Upper lobe of left lung (tissue), 6 donors: ENCODE measurements around the gene IL21. TPM values are rescaled to one million over a fixed set of nuclear protein-coding genes. Genes with fewer than 3 reads are reported as not detected.
A peak's percentile ranks its signal among the peaks of the same experiment; 100 is the strongest.

Source experiments
- ATAC-seq, 2 donors: fragments of 200-7000 bp; cut with Tn5 transposase; one replicate each; pipeline ENCODE4 v1.9.1; 2022; ENCODE audit warnings: mild to moderate bottlenecking in 2 of 2, moderate library complexity in 2 of 2; ENCODE audit not compliant: low FRiP score in 2 of 2
- DNase-seq, 2 donors: peaks; one replicate each; pipeline ENCODE4 v3.0.0-alpha.2; 2019 to 2020
- H3K27ac ChIP-seq, 4 donors: fragments of 200-600 bp; sonication (generic); one replicate each; pipeline ENCODE4 v1.5.1; 2016 to 2019
- H3K27me3 ChIP-seq, 4 donors: fragments of 200-600 bp; sonication (generic); one replicate each; pipeline ENCODE4 v1.5.1; 2017 to 2019
- H3K36me3 ChIP-seq, 4 donors: fragments of 200-600 bp; sonication (generic); one replicate each; pipeline ENCODE4 v1.5.1; 2016 to 2019
- H3K4me1 ChIP-seq, 4 donors: fragments of 200-600 bp; sonication (generic); one replicate each; pipeline ENCODE4 v1.5.1; 2018 to 2019
- H3K4me3 ChIP-seq, 4 donors: fragments of 200-600 bp; sonication (generic); one replicate each; pipeline ENCODE4 v1.5.1; 2017 to 2019; ENCODE audit warnings: mild to moderate bottlenecking in 2 of 4, moderate library complexity in 1 of 4
- H3K9me3 ChIP-seq, 4 donors: fragments of 200-600 bp; sonication (generic); one replicate each; pipeline ENCODE4 v1.5.1; 2018 to 2019
- CTCF ChIP-seq, 6 experiments: fragments of 450-650 bp in 4 of 6; fragments of 200-600 bp in 2 of 6; sonication (generic) in 2 of 6; IDR thresholded peaks; one replicate each; pipeline ENCODE4 v1.5.1; 2016 to 2019; ENCODE audit warnings: antibody characterized with exemption in 6 of 6
- EP300 ChIP-seq, 4 donors: sonication (generic); formaldehyde crosslinking; IDR thresholded peaks; one replicate each; pipeline ENCODE4 v1.5.1; 2017; ENCODE audit warnings: antibody characterized with exemption in 4 of 4, control low read depth in 2 of 4
- POLR2A ChIP-seq, 4 donors: fragments of 450-650 bp; IDR thresholded peaks; one replicate each; pipeline ENCODE4 v1.5.1; 2016 to 2017; ENCODE audit warnings: antibody characterized with exemption in 4 of 4, mild to moderate bottlenecking in 2 of 4
- POLR2AphosphoS5 ChIP-seq, 2 donors: sonication (generic); formaldehyde crosslinking; IDR thresholded peaks; one replicate each; pipeline ENCODE4 v1.5.1; 2017; ENCODE audit warnings: antibody characterized with exemption in 2 of 2
- WGBS, 2 donors: methylation state at CpG; one replicate each; pipeline ENCODE4 v1.1.5; 2017 to 2018; 5-methylcytosine and 5-hydroxymethylcytosine counted together
- total RNA-seq, 6 donors: library from RNA; depleted of rRNA in 4 of 6; stranded (reverse); fragments of >200 nt in 4 of 6; gene quantifications; one replicate each; pipeline versions ENCODE4 v1.1.0 to v1.2.1, GENCODE V29; 2016 to 2021
- donor health status: DM: no; HTN: no; CAD: no; lungs with moderate emphysema.
- donor health status: DM: no; HTN: yes; CAD: no; lungs with severe emphysema.

IL21 gene
- total RNA-seq, 6 donors from 2014 or later, result not detected

DNA sequence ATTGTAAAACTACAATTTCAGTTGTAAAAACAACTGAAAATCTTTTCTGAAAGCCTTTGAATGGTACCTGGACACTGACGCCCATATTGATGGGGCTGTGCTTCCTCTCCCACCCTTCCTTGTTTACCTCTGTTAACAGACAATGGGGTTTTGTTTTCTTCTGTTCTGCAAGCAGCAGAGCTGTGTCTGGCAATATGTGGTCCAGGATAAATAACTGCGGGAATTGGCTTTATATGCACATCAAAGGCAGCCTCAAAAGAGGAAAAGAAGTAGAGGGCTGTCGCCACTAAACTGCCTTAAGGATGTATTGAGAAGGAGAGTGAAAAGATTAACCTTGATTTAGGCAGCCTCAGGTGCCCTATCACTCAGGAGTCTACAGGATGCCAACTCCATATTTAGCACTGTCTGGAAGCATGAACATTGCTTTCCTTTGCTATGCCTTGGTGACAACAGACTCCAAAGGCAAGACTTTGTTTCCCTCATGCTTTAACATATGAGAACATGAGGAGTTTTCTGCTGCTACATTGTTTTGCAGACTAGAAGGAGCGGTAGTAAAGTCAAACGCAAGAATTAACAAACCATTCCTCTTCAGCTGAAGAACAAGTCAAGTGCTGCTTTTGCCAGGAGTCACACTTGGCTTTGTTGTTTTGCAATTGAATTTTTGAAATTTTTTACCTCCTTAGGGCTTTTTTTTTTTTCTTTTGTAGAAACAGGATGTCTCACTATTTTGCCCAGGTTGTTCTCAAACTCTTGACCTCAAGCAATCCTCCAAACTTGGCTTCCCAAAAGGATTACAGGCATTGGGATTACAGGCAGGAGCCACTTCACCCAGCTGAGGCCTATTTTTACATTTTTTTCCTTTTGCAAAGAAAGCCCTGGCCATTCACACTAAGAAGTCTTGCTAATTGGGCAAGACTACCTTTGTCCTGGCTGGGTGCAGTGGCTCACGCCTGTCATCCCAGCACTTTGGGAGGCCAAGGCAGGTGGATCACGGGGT is 3.0 kb downstream of the IL21 start:
- H3K27me3 ChIP-seq, result no peaks in the 10 kb centered on the region
- no peaks in the 10 kb centered on the region for H3K9me3 ChIP-seq
- peak overlapping the region in 2 of 4 donors; percentile 23 to 57 for H3K27ac ChIP-seq
- ATAC-seq (peak; percentile 53 to 88), DNase-seq (peak in 1 of 2 donors; percentile 49)
- H3K4me3 ChIP-seq, result no peak overlapping the region
- TF ChIP-seq POLR2AphosphoS5 (IDR thresholded peaks at IDR 0.05) (no peak), EP300 (IDR thresholded peaks at IDR 0.05) (peak in 1 of 4 donors; percentile 22)
- peaks cover 0 to 9% (median 7%) of the 10 kb centered on the region in 4 donors for H3K4me1 ChIP-seq
- 58 to 61% methylated on average over 7 of the region's 7 CpGs for WGBS, 2 donors
- H3K36me3 ChIP-seq, result no peaks in the 10 kb centered on the region

- 62 to 65% methylated on average over 6 of the region's 6 CpGs for WGBS, 2 donors
- Histone ChIP-seq H3K4me3 (no peak overlapping the region), H3K36me3 (no peaks in the 10 kb centered on the region), H3K4me1 (peaks cover 0 to 9% (median 7%) of the 10 kb centered on the region in 4 donors), H3K27ac (peak overlapping the region in 1 of 4 donors; percentile 23), H3K9me3 (no peaks in the 10 kb centered on the region), H3K27me3 (no peaks in the 10 kb centered on the region)
- TF ChIP-seq POLR2A (IDR thresholded peaks at IDR 0.05) (no peak), CTCF (IDR thresholded peaks at IDR 0.05) (no peak), EP300 (IDR thresholded peaks at IDR 0.05) (no peak), POLR2AphosphoS5 (IDR thresholded peaks at IDR 0.05) (no peak)
- no peak for ATAC-seq
- DNase-seq, result no peak
These were observed 3.8 kb downstream of the IL21 start for GRCh38 chr4:122616915-122617596.

DNA sequence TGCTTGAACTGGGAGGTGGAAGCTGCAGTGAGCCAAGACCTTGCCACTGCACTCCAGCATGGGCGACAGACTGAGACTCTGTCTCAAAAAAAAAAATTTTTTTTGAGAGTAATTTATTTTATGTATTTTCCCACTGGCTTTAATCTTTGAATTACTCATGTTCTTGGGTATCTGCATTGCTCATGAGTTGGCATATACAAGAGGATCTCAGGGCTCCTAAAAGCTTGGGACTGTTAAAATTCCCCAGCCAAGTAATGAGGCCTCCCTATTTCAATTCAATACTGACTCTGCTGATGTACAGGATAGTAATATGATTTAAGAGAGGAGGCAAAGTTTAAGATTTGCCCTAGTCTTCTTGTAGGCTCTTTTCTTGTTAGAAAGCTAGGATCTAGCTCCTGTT is 6.2 kb downstream of the IL21 start:
- Histone ChIP-seq H3K27me3 (no peaks in the 10 kb centered on the region), H3K4me1 (peaks cover 0 to 9% (median 7%) of the 10 kb centered on the region in 4 donors), H3K27ac (no peak overlapping the region), H3K9me3 (no peaks in the 10 kb centered on the region), H3K4me3 (no peak overlapping the region), H3K36me3 (no peaks in the 10 kb centered on the region)
- TF ChIP-seq POLR2A (IDR thresholded peaks at IDR 0.05) (no peak), EP300 (IDR thresholded peaks at IDR 0.05) (no peak), POLR2AphosphoS5 (IDR thresholded peaks at IDR 0.05) (no peak), CTCF (IDR thresholded peaks at IDR 0.05) (no peak)
- 89 to 93% methylated on average over 1 of the region's 1 CpG for WGBS, 2 donors
- no peak for ATAC-seq
- DNase-seq, result no peak

DNA sequence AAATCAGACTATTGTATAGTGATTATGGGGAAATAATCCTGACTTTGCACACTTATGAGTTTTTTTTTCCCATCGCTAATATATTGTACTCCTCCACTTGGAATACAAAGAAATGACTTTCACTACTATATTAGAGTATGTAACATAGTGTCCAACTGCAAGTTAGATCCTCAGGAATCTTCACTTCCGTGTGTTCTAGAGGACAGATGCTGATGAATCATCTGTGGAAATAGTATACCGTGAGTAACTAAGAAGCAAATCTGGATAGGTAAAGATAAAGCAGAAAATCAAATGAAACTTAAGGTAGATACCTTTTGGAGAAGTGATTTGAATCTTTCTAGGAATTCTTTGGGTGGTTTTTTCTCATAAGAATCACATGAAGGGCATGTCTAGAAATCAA is 8.3 kb downstream of the IL21 start:
- TF ChIP-seq POLR2A (IDR thresholded peaks at IDR 0.05) (no peak), EP300 (IDR thresholded peaks at IDR 0.05) (no peak), POLR2AphosphoS5 (IDR thresholded peaks at IDR 0.05) (no peak), CTCF (IDR thresholded peaks at IDR 0.05) (no peak)
- H3K27me3 ChIP-seq, result no peaks in the 10 kb centered on the region
- H3K4me3 ChIP-seq, result no peak overlapping the region
- H3K9me3 ChIP-seq, result no peaks in the 10 kb centered on the region
- 83 to 90% methylated on average over 3 of the region's 3 CpGs for WGBS, 2 donors
- no peaks in the 10 kb centered on the region for H3K36me3 ChIP-seq
- H3K4me1 ChIP-seq, result peaks cover 0 to 4% (median 2%) of the 10 kb centered on the region in 4 donors
- ATAC-seq (no peak), DNase-seq (no peak)
- H3K27ac ChIP-seq, result no peak overlapping the region

DNA sequence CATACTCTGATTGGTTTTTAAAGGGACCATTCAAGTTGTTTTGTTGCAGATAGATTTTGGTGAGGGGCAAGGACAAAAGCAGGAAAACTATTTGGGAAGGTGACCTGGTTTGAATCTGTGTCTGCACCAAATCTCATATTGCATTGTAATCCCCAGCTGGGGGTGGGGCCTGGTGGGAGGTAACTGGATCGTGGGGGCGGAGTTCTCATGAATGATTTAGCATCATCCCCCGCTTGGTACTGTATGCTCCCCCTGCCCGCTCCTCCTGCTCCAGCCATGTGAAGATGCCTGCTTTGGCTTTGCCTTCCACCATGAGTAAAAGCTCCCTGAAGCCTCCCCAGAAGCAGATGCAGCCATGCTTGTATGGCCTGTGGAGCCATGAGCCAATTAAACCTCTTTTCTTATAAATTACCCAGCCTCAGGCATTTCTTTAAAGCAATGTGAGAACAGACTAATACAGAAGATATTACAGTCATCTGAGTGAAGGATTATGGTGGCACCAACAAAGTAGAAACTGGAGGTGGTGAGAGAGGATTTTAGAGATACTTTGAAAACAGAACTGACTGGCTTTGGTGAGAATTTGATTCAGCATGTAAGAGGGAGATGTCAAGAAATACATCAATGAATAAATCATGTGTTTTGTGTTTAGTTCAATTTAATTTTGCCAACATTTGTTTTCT is 14.4 kb downstream of the IL21 start:
- Histone ChIP-seq H3K27me3 (no peaks in the 10 kb centered on the region), H3K4me1 (peaks cover 0 to 7% (median 5%) of the 10 kb centered on the region in 4 donors), H3K9me3 (no peaks in the 10 kb centered on the region), H3K36me3 (no peaks in the 10 kb centered on the region), H3K4me3 (no peak overlapping the region), H3K27ac (no peak overlapping the region)
- ATAC-seq (no peak), DNase-seq (no peak)
- WGBS, 2 donors, result 85 to 92% methylated on average over 4 of the region's 4 CpGs
- TF ChIP-seq POLR2AphosphoS5 (IDR thresholded peaks at IDR 0.05) (no peak), EP300 (IDR thresholded peaks at IDR 0.05) (no peak), POLR2A (IDR thresholded peaks at IDR 0.05) (no peak), CTCF (IDR thresholded peaks at IDR 0.05) (no peak)
